WERI-Rb-1 (cell line): Measurements from ENCODE around the gene JAML.

Source experiments
- DNase-seq: peaks from one replicate; pipeline ENCODE4 v3.0.0-alpha.2; 2020
- H3K27ac ChIP-seq: fragments of 250-450 bp; sonication (Bioruptor Pico); 2 replicates; pipeline ENCODE4 v1.5.1; 2020; ENCODE audit warnings: mild to moderate bottlenecking, moderate library complexity
- H3K27me3 ChIP-seq: fragments of 250-450 bp; sonication (Bioruptor Pico); 2 replicates; pipeline ENCODE4 v1.5.1; 2021; ENCODE audit warnings: mild to moderate bottlenecking, low read depth, moderate library complexity; ENCODE audit not compliant: insufficient read depth, severe bottlenecking
- H3K36me3 ChIP-seq: fragments of 250-450 bp; sonication (Bioruptor Pico); 2 replicates; pipeline ENCODE4 v1.5.1; 2020; ENCODE audit warnings: mild to moderate bottlenecking, moderate library complexity
- H3K4me3 ChIP-seq: 2 replicates; pipeline ENCODE4 v1.5.1; 2011; ENCODE audit warnings: low read depth, mild to moderate bottlenecking, control low read depth, low read length
- H3K9me3 ChIP-seq: fragments of 250-450 bp; sonication (Bioruptor Pico); 2 replicates; pipeline ENCODE4 v1.5.1; 2021; ENCODE audit warnings: mild to moderate bottlenecking, moderate library complexity; ENCODE audit not compliant: severe bottlenecking
- CTCF ChIP-seq: IDR thresholded peaks from 2 replicates; pipeline ENCODE4 v1.5.1; 2011; ENCODE audit warnings: low read depth, mild to moderate bottlenecking, control low read depth, inconsistent platforms, low read length

JAML gene

GRCh38 chr11:118224511-118225188, at the start of gene JAML:
Gene JAML, minus strand, starts transcription at chr11:118225011. Its CDS starts 10,145 bp downstream, at chr11:118214866.
- Histone ChIP-seq H3K9me3 (no peaks in the 10 kb centered on the region), H3K27ac (no peak within 1 kb of the TSS), H3K4me3 (no peak within 1 kb of the TSS), H3K36me3 (no peaks in the 10 kb centered on the region), H3K27me3 (no peaks in the 10 kb centered on the region)
- no peak for TF ChIP-seq CTCF
- DNase-seq, result no peak

GRCh38 chr11:118274186-118274585, 49.4 kb upstream of the JAML start:
- H3K9me3 ChIP-seq, result no peaks in the 10 kb centered on the region
- no peaks in the 10 kb centered on the region for H3K36me3 ChIP-seq
- no peaks in the 10 kb centered on the region for H3K27me3 ChIP-seq
- no peak for DNase-seq
- TF ChIP-seq CTCF, result no peak
- no peak overlapping the region for H3K4me3 ChIP-seq
- H3K27ac ChIP-seq, result no peak overlapping the region

DNA sequence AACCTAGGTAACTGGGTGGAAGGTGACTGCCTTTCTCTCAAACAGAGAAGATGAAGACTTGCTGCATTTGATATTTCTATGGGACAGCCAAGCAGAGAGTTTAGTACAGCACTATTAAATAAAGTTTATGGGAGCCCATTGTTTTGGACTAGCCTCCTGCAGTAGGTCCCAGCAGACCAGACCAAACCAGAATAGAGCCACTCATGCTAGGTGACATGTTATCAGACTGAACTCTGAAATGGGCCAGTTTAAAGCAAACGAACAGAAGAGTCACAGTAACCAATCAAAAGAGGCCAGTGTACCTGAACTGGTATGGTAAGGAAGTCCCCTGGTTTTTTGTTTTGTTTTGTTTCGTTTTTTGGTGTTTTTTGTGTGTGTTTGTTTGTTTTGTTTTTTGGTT, 47.2 kb upstream of the JAML start:
- no peak for TF ChIP-seq CTCF
- no peaks in the 10 kb centered on the region for H3K9me3 ChIP-seq

DNA sequence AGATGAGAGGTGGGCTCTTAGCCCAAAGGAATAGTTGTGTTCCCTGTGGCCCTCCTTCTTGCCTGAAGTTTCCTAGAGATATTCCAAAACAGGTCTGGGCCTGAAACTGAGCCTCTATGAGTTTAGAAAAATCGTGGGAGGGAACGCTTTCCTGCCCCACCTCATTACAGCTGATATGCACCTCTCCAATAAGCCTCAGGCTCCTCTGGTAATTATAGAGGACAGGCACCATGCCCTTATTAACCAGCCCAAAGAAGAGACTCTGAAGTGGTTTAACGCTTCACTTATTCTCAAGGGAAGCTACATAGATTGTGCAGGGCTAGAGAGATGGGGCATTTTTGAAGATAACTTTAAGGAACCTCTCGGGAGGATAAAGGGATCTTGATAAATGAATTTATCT, 42.7 kb upstream of the JAML start:
- TF ChIP-seq CTCF, result no peak

More for the DNA sequence above, 47.2 kb upstream of the JAML start:
- H3K27me3 ChIP-seq, result no peaks in the 10 kb centered on the region
- H3K36me3 ChIP-seq, result no peaks in the 10 kb centered on the region
- no peak overlapping the region for H3K27ac ChIP-seq
- DNase-seq, result no peak
- H3K4me3 ChIP-seq, result no peak overlapping the region

GRCh38 chr11:118265954-118266353, 41.1 kb upstream of the JAML start:
- DNase-seq, result no peak
- Histone ChIP-seq H3K27me3 (no peaks in the 10 kb centered on the region), H3K4me3 (no peak overlapping the region), H3K9me3 (no peaks in the 10 kb centered on the region), H3K27ac (peak overlapping the region; percentile 14; the same call in 1 of the 2 replicates), H3K36me3 (no peaks in the 10 kb centered on the region)
- TF ChIP-seq CTCF, result no peak

More for the DNA sequence above, 42.7 kb upstream of the JAML start:
- Histone ChIP-seq H3K4me3 (no peak overlapping the region), H3K27ac (no peak overlapping the region), H3K27me3 (no peaks in the 10 kb centered on the region), H3K36me3 (no peaks in the 10 kb centered on the region), H3K9me3 (no peaks in the 10 kb centered on the region)
- DNase-seq, result no peak
